Skeletal muscle cell (primary cell): ENCODE results near the gene TRPC4AP.

Experiments
- DNase-seq: peaks from one replicate; pipeline ENCODE4 v3.0.0-alpha.2; 2010; ENCODE audit warnings: low read depth
- H3K4me3 ChIP-seq: 2 replicates; pipeline ENCODE4 v1.5.1; 2011; ENCODE audit warnings: low read depth, mild to moderate bottlenecking, control low read depth, low read length, moderate library complexity

Gene TRPC4AP

GRCh38 chr20:35020108-35020928 lies 72.3 kb downstream of the TRPC4AP start:
- no peak overlapping the region for H3K4me3 ChIP-seq
- DNase-seq: no peak

GRCh38 chr20:35018590-35019371 lies 73.8 kb downstream of the TRPC4AP start:
- DNase-seq: no peak
- no peak overlapping the region for H3K4me3 ChIP-seq

GRCh38 chr20:35017099-35017835 lies 75.3 kb downstream of the TRPC4AP start:
- H3K4me3 ChIP-seq: no peak overlapping the region
- DNase-seq: no peak

- DNase-seq: no peak
- H3K4me3 ChIP-seq: no peak overlapping the region
These were observed 76.8 kb downstream of the TRPC4AP start for GRCh38 chr20:35015863-35016193.

- no peak for DNase-seq
- H3K4me3 ChIP-seq: no peak overlapping the region
These were observed 78.1 kb downstream of the TRPC4AP start for GRCh38 chr20:35014537-35014936.

GRCh38 chr20:35013421-35014411 lies 78.9 kb downstream of the TRPC4AP start:
- DNase-seq: no peak
- no peak overlapping the region for H3K4me3 ChIP-seq

GRCh38 chr20:35012227-35013069 lies 80.2 kb downstream of the TRPC4AP start:
- no peak overlapping the region for H3K4me3 ChIP-seq
- DNase-seq: no peak

- no peak overlapping the region for H3K4me3 ChIP-seq
- no peak for DNase-seq
These were observed 80.9 kb downstream of the TRPC4AP start for GRCh38 chr20:35011589-35012226.

- no peak overlapping the region for H3K4me3 ChIP-seq
- DNase-seq: no peak
These were observed 82.0 kb downstream of the TRPC4AP start for GRCh38 chr20:35010405-35011192.

GRCh38 chr20:35009665-35010328 lies 82.8 kb downstream of the TRPC4AP start:
- DNase-seq: no peak
- H3K4me3 ChIP-seq: no peak overlapping the region

- DNase-seq: no peak
- no peak overlapping the region for H3K4me3 ChIP-seq
These were observed 83.9 kb downstream of the TRPC4AP start for GRCh38 chr20:35008411-35009342.

GRCh38 chr20:35007891-35008290 lies 84.7 kb downstream of the TRPC4AP start:
- H3K4me3 ChIP-seq: no peak overlapping the region
- DNase-seq: no peak

GRCh38 chr20:35007413-35007812 lies 85.2 kb downstream of the TRPC4AP start:
- no peak overlapping the region for H3K4me3 ChIP-seq

GRCh38 chr20:35006531-35006971 lies 86.1 kb downstream of the TRPC4AP start:
- no peak for DNase-seq

More at GRCh38 chr20:35007413-35007812, 85.2 kb downstream of the TRPC4AP start:
- DNase-seq: no peak

GRCh38 chr20:35006009-35006408 lies 86.6 kb downstream of the TRPC4AP start:
- DNase-seq: no peak
- no peak overlapping the region for H3K4me3 ChIP-seq

More at GRCh38 chr20:35006531-35006971, 86.1 kb downstream of the TRPC4AP start:
- no peak overlapping the region for H3K4me3 ChIP-seq
